SU-DHL-6 (cell line): Measurements from ENCODE around the gene PLXNA2.

Experiments
- H2AFZ ChIP-seq: fragments of 200-600 bp; sonication (generic); 2 replicates; pipeline ENCODE4 v1.6.1; 2014; ENCODE audit warnings: low read depth, mild to moderate bottlenecking, moderate library complexity, mixed read lengths, antibody characterized with exemption, low read length; ENCODE audit not compliant: severe bottlenecking
- H3F3A ChIP-seq: fragments of 200-600 bp; shearing (Covaris generic); 2 replicates; pipeline ENCODE4 v1.6.0; 2016; ENCODE audit warnings: antibody characterized with exemption, mild to moderate bottlenecking; ENCODE audit not compliant: insufficient read depth
- H3K27ac ChIP-seq: fragments of 200-600 bp; sonication (generic); 2 replicates; pipeline ENCODE4 v1.5.1; 2016; ENCODE audit warnings: low read depth, mild to moderate bottlenecking, low read length, moderate library complexity, mixed read lengths
- H3K27me3 ChIP-seq: fragments of 200-600 bp; sonication (generic), shearing (Covaris generic); 2 replicates; pipeline ENCODE4 v1.6.0; 2014; ENCODE audit warnings: mild to moderate bottlenecking, low read length
- H3K36me3 ChIP-seq: fragments of 200-600 bp; sonication (generic); 2 replicates; pipeline ENCODE4 v1.6.1; 2014; ENCODE audit warnings: mild to moderate bottlenecking, low read length, mixed read lengths
- H3K4me2 ChIP-seq: fragments of 300-600, 200-600 bp; shearing (Covaris generic), sonication (generic); 2 replicates; pipeline ENCODE4 v1.6.0; 2014; ENCODE audit warnings: low read length, low read depth, mild to moderate bottlenecking; ENCODE audit not compliant: poor library complexity, severe bottlenecking
- H3K4me3 ChIP-seq: fragments of 200-600 bp; sonication (generic); 2 replicates; pipeline ENCODE4 v1.5.1; 2014; ENCODE audit warnings: antibody characterized with exemption, low read length, mild to moderate bottlenecking, mixed read lengths; ENCODE audit not compliant: insufficient read depth, poor library complexity, severe bottlenecking
- H3K79me2 ChIP-seq: fragments of 200-600 bp; sonication (generic); 2 replicates; pipeline ENCODE4 v1.6.1; 2014; ENCODE audit warnings: mild to moderate bottlenecking, low read length, moderate library complexity; ENCODE audit not compliant: insufficient read depth
- H3K9ac ChIP-seq: fragments of 200-600 bp; sonication (generic); 2 replicates; pipeline ENCODE4 v1.7.0; 2014; ENCODE audit warnings: mild to moderate bottlenecking, low read length
- H3K9me2 ChIP-seq: fragments of 200-600 bp; sonication (generic); replicated peaks from 2 replicates; pipeline ENCODE4 v1.6.1; 2014; ENCODE audit warnings: low read length; ENCODE audit not compliant: insufficient read depth
- H3K9me3 ChIP-seq: fragments of 200-600 bp; sonication (generic); 2 replicates; pipeline ENCODE4 v1.6.1; 2014; ENCODE audit warnings: low read length, mixed read lengths; ENCODE audit not compliant: insufficient read depth
- H4K20me1 ChIP-seq: fragments of 200-600 bp; sonication (generic); 2 replicates; pipeline ENCODE4 v1.6.1; 2014; ENCODE audit warnings: low read depth, mild to moderate bottlenecking, antibody characterized with exemption, low read length, moderate library complexity, mixed read lengths
- CTCF ChIP-seq: fragments of 200-600 bp; sonication (generic); IDR thresholded peaks from one replicate; pipeline ENCODE4 v1.5.1; 2017; ENCODE audit warnings: antibody characterized with exemption, mild to moderate bottlenecking, low read length, moderate library complexity; ENCODE audit not compliant: insufficient read depth, poor library complexity, severe bottlenecking
- EZH2phosphoT487 ChIP-seq: fragments of 200-600 bp; sonication (generic), shearing (Covaris generic); conservative IDR thresholded peaks from 2 replicates; pipeline ENCODE4 v1.6.1; 2018; ENCODE audit warnings: mild to moderate bottlenecking, antibody characterized with exemption, low read length, moderate library complexity, mixed read lengths

The PLXNA2 gene

DNA sequence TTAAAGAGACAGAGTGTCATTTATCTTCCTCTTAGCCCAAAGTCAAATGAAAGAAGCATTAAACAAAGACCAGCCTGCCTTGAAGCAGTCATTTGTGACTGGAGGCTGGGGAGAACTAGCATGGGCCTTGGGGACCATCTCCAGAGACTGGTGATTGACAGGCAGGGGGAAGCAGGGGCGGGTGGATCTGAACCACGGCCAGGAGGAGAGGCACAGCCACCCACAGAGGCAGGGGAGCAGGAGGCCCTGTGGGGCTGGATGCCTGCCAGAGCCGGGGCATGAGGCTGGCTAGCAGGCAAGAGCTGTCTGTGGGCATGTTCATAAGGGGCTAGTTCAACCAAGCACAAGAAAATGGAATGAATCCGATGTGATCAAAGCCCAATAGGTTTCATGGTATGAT lies 73.9 kb downstream of the PLXNA2 start:
- no peak overlapping the region for H3K27ac ChIP-seq
- no peaks in the 10 kb centered on the region for H3F3A ChIP-seq
- no peak overlapping the region for H2AFZ ChIP-seq
- H4K20me1 ChIP-seq = no peaks in the 10 kb centered on the region
- no peaks in the 10 kb centered on the region for H3K79me2 ChIP-seq
- no peaks in the 10 kb centered on the region for H3K9me3 ChIP-seq
- no peaks in the 10 kb centered on the region for H3K9me2 ChIP-seq
- no peaks in the 10 kb centered on the region for H3K36me3 ChIP-seq
- H3K9ac ChIP-seq = no peak overlapping the region
- H3K4me2 ChIP-seq = no peak overlapping the region
- H3K27me3 ChIP-seq = no peaks in the 10 kb centered on the region
- no peak overlapping the region for H3K4me3 ChIP-seq
- TF ChIP-seq CTCF (no peak), EZH2phosphoT487 (no peak)

DNA sequence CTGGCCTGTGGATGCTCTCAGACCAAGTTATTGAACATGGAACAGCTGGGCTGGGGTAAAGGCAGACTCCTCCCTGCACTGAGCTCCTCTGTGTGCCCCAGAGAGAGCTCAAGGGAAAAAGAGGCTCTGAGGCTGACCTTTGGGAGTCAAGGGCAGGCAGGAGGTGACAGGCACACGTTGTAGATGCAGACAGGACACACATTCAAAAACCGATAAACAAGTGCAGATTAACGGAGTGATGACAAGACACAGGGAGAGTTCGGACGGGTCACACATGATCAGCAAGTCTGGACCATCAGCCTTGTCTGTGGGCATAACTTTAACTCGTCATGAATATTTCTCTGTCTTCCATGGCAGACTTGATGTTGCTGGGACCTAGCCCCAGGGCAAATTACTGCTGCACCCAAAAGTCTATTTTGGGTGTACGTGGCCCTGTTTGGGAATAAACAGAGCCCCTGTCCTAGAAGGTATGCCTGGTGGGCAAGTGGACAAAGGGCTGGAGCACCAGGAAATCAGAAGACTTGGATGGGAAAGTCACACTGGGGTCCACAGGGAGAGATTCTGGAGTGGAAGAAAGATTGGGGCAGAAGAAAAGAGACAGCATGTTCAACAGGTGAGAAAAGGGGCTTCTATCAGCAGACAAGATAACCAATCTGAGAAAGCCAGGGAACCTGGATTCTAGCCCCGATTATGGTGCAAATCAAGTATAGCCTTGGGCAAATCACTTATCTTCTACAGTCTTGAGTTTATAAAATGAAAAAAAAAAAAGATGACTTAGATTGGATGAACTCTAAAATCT lies 74.9 kb downstream of the PLXNA2 start:
- H3K27me3 ChIP-seq = no peaks in the 10 kb centered on the region
- TF ChIP-seq CTCF = no peak
- no peak for TF ChIP-seq EZH2phosphoT487
- H2AFZ ChIP-seq = no peak overlapping the region

DNA sequence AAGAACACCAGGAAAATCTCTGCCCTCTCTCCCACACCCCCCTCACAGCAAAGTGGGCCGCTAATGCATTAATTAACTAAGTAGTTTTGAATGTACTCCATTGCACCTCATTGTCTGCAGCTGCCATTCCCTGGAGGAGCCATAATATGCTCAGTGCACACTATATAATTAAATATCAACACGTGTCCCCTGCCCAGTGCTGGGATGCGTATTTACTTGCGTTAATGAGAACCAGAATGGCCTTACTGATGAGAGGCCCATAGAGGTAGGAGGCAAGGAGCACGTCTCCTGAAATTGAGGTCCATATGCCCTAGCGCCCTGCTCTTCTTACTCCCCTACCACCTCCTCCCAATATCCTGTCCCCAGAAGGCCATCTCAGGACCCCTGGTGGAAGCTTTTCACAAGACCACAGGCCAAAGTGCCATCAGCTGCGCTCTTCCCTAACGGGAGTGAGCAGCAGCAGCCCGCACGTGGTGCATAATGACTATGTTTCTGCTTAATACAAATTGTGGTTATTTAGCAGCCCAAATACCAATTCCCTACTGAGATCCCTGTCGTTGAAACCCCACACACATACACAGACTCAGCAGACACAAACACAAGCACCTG lies 76.8 kb downstream of the PLXNA2 start:
- no peak overlapping the region for H3K4me3 ChIP-seq
- H3K36me3 ChIP-seq = no peaks in the 10 kb centered on the region
- H2AFZ ChIP-seq = no peak overlapping the region
- no peak overlapping the region for H3K9ac ChIP-seq
- H3K27me3 ChIP-seq = no peaks in the 10 kb centered on the region
- no peaks in the 10 kb centered on the region for H3F3A ChIP-seq
- H4K20me1 ChIP-seq = no peaks in the 10 kb centered on the region
- TF ChIP-seq CTCF (no peak), EZH2phosphoT487 (no peak)
- H3K9me2 ChIP-seq = no peaks in the 10 kb centered on the region
- no peaks in the 10 kb centered on the region for H3K79me2 ChIP-seq
- no peak overlapping the region for H3K27ac ChIP-seq
- H3K9me3 ChIP-seq = no peaks in the 10 kb centered on the region
- no peak overlapping the region for H3K4me2 ChIP-seq

More for the DNA sequence above, 74.9 kb downstream of the PLXNA2 start:
- no peaks in the 10 kb centered on the region for H3F3A ChIP-seq
- H3K9me3 ChIP-seq = no peaks in the 10 kb centered on the region
- no peaks in the 10 kb centered on the region for H3K9me2 ChIP-seq
- H3K79me2 ChIP-seq = no peaks in the 10 kb centered on the region
- H3K27ac ChIP-seq = no peak overlapping the region
- H3K9ac ChIP-seq = no peak overlapping the region
- no peaks in the 10 kb centered on the region for H4K20me1 ChIP-seq
- H3K4me2 ChIP-seq = no peak overlapping the region
- H3K36me3 ChIP-seq = no peaks in the 10 kb centered on the region
- no peak overlapping the region for H3K4me3 ChIP-seq
